Stimulated activated CD4-positive, alpha-beta T cell treated with anti-CD3 and anti-CD28 coated beads, Interleukin-15, amount 100 ng/mL, for 1 hour (primary cell): ENCODE data around the gene SUMO3.

Source experiments
- DNase-seq, 2 donors: peaks; one replicate each; pipeline ENCODE4 v3.0.0-alpha.2; 2020; ENCODE audit warnings: low read depth in 1 of 2, low spot score in 1 of 2

Gene SUMO3

DNA sequence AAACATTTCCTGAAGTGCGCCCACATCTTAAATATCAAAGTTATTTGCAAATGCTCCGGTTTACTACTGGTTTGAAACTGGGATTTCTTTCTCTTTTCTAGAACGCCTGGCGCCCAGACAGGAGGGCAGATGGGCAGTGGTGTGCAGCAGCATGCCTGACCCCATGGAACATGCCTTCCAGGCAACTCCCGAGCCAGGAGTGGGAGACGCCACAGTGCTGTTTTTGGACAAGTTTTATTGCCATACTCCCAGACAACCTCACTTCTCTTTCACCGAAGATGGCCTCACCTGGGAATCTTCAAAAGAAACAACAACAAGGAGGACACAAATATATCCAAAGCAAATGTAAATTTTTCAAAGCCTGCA is 37.7 kb downstream of the SUMO3 start:
- no peak for DNase-seq

DNA sequence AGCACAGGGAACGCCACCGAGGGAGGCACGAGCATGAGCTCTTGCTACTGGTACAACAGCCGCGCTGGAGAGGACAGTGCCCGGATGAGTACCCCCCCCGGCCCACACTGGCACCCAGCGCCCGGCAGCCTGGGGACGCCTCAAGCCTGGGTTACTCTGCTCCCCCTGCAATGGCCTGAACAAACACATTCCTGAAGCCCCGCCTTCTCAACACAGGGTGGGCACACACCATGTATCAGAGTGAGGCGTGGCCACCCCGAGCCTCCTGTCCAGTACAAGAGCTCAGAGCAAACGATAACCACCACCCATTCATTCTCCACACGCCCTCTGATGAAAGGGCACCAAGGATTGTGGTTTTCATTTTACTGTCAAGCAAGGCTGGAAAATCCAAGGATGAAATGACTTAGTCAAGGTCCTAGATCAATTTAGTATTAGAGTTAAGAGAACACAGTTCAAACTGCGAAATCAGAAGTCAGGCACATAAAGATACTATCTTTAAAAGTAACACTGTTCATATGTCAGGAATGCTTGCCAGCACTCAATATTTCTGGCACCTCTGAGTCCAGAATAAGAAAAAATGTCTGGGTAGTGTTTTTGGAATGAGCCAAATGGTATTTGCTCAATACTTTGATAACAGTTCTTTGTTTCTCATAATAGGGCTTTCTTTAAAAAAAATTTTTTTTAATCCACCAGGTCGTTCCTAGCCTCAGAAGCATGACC is 38.3 kb downstream of the SUMO3 start:
- no peak for DNase-seq

DNA sequence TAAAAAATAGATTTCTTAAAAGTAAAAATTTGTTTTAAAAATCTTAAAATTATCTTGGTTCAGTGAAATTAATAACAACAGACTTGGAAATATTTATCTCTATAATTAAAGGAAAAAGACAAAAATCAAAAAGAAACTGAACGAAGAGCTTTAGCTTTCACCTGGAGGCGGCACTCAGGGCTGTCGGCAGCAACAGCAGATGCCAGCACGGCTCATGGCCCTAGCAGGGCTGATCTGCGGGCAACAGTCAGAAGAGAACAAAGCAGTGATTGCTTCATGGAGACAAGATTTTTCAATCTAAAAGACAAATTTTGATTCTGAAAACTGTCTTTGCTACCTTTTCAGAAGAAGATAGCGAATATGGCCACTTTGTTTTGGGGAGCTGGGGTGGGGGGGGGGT is 38.9 kb downstream of the SUMO3 start:
- DNase-seq: no peak

- no peak for DNase-seq
These were observed 39.4 kb downstream of the SUMO3 start for GRCh38 chr21:44778499-44778911.

DNA sequence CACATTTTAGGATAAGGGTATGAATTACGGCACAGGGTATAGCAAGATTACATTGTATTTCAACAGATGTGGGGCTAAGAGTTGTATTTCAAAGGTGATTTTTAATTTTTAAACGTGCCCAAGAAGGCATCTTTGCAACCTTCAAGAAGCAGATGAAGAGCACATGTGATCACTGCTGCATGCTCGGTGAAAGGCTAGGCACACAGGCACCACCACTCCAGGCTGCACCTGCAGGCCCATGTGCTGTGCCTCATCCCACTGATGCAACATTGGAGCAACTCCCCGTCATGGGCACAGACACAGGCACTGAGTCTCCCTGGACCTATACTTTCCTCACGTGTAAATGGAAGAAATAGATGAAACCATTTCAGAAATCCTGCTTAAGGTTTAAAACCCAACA is 39.8 kb downstream of the SUMO3 start:
- no peak for DNase-seq

DNA sequence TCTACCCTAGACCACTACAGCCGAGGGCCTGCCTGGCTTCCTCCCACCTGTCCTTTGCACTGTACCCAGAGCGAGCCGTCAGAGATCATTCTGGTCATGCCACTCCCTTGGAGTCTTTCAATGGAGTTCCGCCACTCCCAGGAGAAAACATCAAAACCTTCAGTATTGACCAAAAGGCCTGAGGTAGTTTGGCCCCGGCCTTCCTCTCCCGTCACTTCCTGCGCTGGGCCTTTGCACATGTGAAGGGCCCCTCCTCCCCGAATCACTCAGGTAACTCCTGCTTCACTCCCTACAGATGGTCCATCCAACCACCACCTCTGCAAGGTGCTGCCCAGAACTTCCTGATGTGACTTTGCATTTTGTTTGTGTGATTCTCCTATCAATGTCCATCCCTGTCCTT is 42.9 kb downstream of the SUMO3 start:
- no peak for DNase-seq

- no peak for DNase-seq
These were observed 44.5 kb downstream of the SUMO3 start for GRCh38 chr21:44773291-44773932.

DNA sequence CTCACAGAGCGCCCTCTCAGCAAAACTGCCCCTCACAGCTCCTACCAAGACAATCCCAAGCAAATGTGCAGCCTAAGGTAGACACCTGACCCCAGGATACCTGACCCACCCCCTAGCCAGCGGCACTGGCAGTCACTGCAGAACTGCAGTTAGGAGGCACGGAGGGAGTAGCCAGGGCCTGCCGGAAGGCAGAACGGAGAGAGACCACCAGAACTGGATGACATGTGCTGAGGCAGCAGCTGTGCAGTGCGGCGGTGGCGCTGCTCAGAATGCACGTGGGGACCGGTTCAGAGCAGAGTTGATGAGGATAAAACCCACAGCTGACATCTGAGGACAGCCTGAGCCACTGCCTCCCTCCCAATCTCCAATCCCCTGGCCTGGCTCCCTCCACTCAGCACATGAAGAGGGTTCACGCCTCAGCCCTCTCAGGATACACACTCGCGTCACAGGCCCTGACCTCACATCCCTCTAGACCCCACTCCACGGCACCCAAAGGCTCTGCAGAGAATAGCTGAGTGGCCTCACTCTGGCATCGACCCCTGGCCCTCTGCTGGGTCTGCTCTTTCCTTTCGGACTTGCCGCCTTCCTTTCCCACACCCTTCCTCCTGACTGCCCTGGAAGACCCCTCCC is 45.9 kb downstream of the SUMO3 start:
- no peak for DNase-seq

- DNase-seq: no peak
These were observed 49.7 kb downstream of the SUMO3 start for GRCh38 chr21:44767834-44768831.

- no peak for DNase-seq
These were observed 51.0 kb downstream of the SUMO3 start for GRCh38 chr21:44766818-44767354.

GRCh38 chr21:44766014-44766817 is 51.6 kb downstream of the SUMO3 start:
- no peak for DNase-seq

DNA sequence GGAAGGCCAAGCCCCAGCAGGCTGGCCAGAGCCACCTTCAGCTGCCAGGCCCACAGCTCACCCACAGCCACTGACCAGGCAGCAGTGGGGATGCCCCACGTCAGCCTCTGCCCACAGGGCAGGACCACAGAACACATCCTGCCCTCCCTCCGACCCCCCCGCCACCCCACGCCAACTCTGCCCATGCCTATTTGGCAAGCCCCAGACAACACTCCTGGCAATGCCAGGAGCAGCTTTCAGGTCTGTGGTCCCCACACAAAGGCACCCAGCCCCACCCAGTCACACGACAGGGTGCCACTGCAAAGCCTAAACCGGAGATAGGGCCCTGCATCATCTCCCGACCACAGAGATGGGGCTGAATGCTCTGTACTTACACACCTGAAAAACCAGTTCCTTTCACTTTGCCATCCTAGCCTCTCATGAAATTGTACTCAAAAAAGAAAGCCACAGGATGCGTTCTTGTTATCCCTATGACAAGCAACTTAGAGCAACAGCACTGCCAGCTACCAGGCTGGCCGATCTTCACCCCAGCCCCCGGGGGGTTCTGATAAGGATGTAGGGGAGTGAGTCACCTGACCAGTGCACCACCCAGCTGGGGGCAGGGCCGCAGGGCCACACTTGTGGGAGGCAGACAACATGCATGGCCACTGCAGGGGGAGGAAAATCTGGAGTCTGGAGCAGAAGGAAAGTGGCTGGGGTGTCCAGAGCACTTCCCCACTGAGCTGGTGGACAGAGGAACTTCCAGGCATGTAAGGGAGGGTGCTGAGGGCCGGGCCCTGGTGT is 52.4 kb downstream of the SUMO3 start:
- no peak for DNase-seq

DNA sequence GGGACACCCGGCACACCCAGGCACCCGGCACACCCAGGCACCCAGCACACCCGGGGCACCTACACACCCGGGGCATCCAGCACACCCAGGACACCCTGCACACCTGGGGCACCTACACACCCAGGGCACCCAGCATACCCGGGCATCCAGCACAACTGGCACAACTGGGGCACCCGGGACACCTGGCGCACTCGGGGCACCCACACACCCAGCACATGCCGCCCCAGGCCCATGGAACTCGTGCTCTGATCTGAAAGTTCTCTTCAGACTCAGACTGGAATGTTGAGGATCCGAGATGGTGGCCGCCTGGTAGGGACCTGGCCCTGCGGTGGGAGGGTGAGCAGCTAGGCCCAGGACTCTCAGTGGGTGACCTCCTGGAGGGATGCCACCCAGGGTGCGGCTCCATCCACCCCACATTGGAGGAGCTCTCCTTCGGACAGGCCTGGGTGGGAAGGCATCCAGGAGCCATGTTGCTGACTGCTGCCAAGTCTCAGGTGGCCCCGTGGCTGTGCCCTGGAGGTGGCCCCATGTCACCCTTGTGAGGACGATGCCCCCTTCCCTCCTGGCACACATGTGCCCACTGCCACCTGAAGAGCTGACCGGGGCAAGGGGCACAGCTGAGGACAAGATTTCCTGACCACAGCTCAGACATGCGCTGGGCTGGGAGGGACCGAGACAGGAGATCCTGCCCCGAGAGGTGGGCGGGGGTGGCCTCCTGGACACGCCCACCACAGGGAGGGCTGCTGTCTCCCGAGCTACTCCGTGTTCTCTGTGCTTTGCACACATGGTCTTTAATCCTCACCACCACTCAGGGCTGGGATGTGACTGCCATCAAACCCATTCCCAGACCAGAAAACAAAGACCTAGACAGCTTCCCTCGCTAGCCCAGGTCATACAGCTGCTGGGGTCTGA is 53.3 kb downstream of the SUMO3 start:
- DNase-seq: no peak

DNA sequence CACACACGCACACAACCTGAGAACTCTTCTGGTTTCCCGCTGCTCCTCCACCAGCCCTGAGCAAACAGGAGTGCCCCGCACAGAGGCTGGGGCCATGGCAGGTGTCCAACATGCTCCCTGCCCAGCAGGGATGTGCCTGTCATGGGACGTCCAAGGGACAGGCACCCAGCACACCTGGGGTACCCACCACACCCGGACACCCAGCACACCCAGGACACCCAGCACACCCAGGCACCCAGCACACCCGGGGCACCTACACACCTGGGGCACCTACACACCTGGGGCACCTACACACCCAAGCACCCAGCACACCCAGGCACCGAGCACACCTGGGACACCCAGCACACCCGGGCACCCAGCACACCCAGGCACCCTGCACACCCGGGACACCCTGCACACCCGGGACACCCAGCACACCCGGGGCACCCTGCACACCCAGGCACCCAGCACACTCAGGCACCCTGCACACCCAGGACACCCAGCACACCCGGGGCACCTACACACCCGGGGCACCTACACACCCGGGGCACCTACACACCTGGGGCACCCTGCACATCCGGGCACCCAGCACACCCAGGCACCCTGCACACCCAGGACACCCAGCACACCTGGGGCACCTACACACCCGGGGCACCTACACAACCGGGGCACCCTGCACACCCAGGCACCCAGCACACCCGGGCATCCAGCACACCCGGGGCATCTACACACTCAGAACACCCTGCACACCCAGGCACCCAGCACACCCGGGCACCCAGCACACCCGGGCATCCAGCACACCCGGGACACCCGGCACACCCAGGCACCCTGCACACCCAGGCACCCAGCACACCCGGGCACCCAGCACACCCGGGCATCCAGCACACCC is 54.2 kb downstream of the SUMO3 start:
- DNase-seq: no peak

- DNase-seq: no peak
These were observed 54.8 kb downstream of the SUMO3 start for GRCh38 chr21:44763050-44763378.

- DNase-seq: no peak
These were observed 55.4 kb downstream of the SUMO3 start for GRCh38 chr21:44762221-44763049.

- no peak for DNase-seq
These were observed 56.1 kb downstream of the SUMO3 start for GRCh38 chr21:44761747-44762208.
